Right lobe of liver (tissue), 4 donors: ENCODE measurements around the gene PCDHGA3.

Experiments
- CTCF ChIP-seq, 4 donors: fragments of 200-600 bp in 3 of 4; fragments of 450-650 bp in 1 of 4; IDR thresholded peaks; one replicate each; pipeline versions ENCODE4 v1.5.1 to v1.8.0; 2016 to 2022; ENCODE audit warnings: antibody characterized with exemption in 4 of 4, mild to moderate bottlenecking in 2 of 4
- POLR2A ChIP-seq: fragments of 450-650 bp; IDR thresholded peaks from one replicate; pipeline ENCODE4 v1.6.1; 2017; ENCODE audit warnings: antibody characterized with exemption, mild to moderate bottlenecking
- donor health status: DM: no; HTN: no; CAD: no.
- donor health status: DM: no; HTN: no; CAD: no.
- donor health status: DM: no; HTN: yes; CAD: no.

DNA sequence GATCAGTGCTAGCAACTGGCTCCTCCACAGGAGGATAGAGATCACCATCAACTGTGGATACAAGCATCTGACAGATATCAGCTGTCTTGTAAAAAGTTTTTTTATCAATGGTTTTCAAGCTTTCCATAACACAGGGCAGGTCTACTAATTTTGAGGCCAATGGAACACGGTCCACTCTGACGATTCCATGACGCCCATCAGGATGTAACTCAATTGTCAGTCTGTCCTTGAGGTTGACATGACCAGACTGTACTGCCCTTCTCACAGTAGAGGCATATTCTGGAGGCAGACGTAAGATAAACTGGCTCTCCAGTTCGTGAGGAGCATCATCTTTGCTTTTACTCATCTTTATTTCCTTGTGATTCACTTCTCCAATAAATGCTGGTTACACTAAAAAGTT is 23.9 kb upstream of the PCDHGA3 start:
- TF ChIP-seq CTCF (IDR thresholded peaks at IDR 0.05) (no peak), POLR2A (no peak)
